ENCODE data around the gene LRMDA. TPM values are rescaled to one million over a fixed set of nuclear protein-coding genes. Genes with fewer than 3 reads are reported as not detected.

LRMDA gene
- total and polyA plus RNA-seq, 10 of the 15 experiments (the other 5 are each of a cell fraction or from before 2014, with no cell fraction given), result 0.07 to 0.54 (median 0.29) TPM; not detected in 4

DNA sequence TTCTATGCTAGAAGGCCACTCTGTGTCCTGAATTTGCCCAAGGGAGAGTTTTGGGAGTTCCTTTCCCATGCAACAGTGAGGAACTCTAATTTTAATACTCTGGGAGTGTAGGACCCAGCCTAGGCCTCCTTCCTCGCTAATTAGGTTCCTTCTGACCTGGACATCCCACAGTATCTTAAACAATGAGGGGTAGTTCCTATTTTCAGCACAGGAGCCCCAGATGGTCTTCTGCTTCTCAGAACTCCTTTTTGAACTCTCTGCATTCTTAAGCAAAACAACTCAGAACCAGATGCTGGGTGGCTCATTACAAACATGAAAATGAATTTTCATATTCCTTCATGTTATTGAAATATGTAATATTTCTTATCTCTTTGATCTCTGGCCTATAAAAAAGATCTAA, 116.9 kb downstream of the LRMDA start:
- RAD21 ChIA-PET (ENCODE audit: unreplicated experiment), result no interaction called here
- Histone ChIP-seq H3K27me3 (replicated peaks in 1 of 2; ENCODE audit: control insufficient read depth in 2 of 2, insufficient read depth in 2 of 2, low read length in 1 of 2) (no peaks in the 10 kb centered on the region), H3K36me3 (ENCODE audit: control insufficient read depth in 2 of 2, insufficient read depth in 2 of 2, low read length in 1 of 2) (no peaks in the 10 kb centered on the region), H3K9me3 (replicated peaks; ENCODE audit: control insufficient read depth, insufficient read depth, low read length) (no peaks in the 10 kb centered on the region; the same call in 2 of the 3 replicates), H3K4me2 (ENCODE audit: control insufficient read depth, insufficient read depth) (no peak overlapping the region), H3K9ac (ENCODE audit: control insufficient read depth, insufficient read depth, low read length) (no peak overlapping the region), H3K27ac (ENCODE audit: control insufficient read depth, insufficient read depth) (no peak overlapping the region), H3K79me2 (ENCODE audit: control insufficient read depth, insufficient read depth, low read length) (no peaks in the 10 kb centered on the region), H3K4me1 (ENCODE audit: control insufficient read depth, insufficient read depth, low read length) (no peaks in the 10 kb centered on the region), H3K4me3 (no peak overlapping the region), H2AFZ (ENCODE audit: control insufficient read depth, low read depth, low read length) (no peak overlapping the region), H4K20me1 (ENCODE audit: control insufficient read depth, insufficient read depth) (no peaks in the 10 kb centered on the region)
- DNase-seq (ENCODE audit: low read depth, low spot score), result no peak
- POLR2A ChIA-PET, result interaction anchor here (0.9 kb wide), 1 partner anchor 21 kb away, joined by 3 read pairs; no protein-coding TSS in a partner anchor
- ATAC-seq, result peak; percentile 14; the same call in 1 of the 3 replicates
- in situ Hi-C loops (cut with MboI), result no loop called here
- no peak for FAIRE-seq
- CTCF ChIA-PET, result no interaction called here
- intact Hi-C loops (cut with micrococcal nuclease; ENCODE audit: unreplicated experiment), result no loop called here
- no TSS peak for BruUV-seq (replicated peaks)
- WGBS (ENCODE audit: insufficient coverage, insufficient replicate concordance, low lambda C conversion rate, missing lambda C conversion rate), result 0% methylated on average over 1 of the region's 1 CpG
- SMC1A ChIA-PET (ENCODE audit: uncharacterized antibody, unreplicated experiment), result interaction anchor here (1.0 to 4.9 kb wide), 3 partner anchors 36 to 146 kb away, joined by 3 to 30 read pairs (median 4); partner anchors contain the start of gene ZNF503
- TF ChIP-seq YBX1 (IDR thresholded peaks at IDR 0.05) (no peak), ESRRA (IDR thresholded peaks at IDR 0.05; ENCODE audit: low read length) (no peak), NFYB (IDR thresholded peaks at IDR 0.05; ENCODE audit: insufficient read depth, low read depth, low read length) (no peak), IRF4 (IDR thresholded peaks at IDR 0.05; ENCODE audit: low read depth, low read length) (no peak), BCL11A (IDR thresholded peaks at IDR 0.05; ENCODE audit: low read depth, low read length) (no peak), ZZZ3 (IDR thresholded peaks at IDR 0.05; ENCODE audit: control insufficient read depth, insufficient read length, low read depth) (no peak), CHD1 (IDR thresholded peaks at IDR 0.05; ENCODE audit: low read depth, low read length) (no peak), ZNF687 (IDR thresholded peaks at IDR 0.05) (no peak), RAD21 (IDR thresholded peaks at IDR 0.05; ENCODE audit: insufficient read depth, low read depth, low read length) (no peak), BHLHE40 (IDR thresholded peaks at IDR 0.05; ENCODE audit: borderline replicate concordance in 1 of 2, low read depth in 2 of 2, low read length in 1 of 2) (no peak), ZNF274 (IDR thresholded peaks at IDR 0.05; ENCODE audit: insufficient read depth, insufficient read length) (no peak), TARDBP (IDR thresholded peaks at IDR 0.05; ENCODE audit: borderline replicate concordance) (no peak), ETV6 (conservative IDR thresholded peaks at IDR 0.05 in 1 of 2, IDR thresholded peaks at IDR 0.05 in 1 of 2; ENCODE audit: borderline replicate concordance in 1 of 2, low read depth in 1 of 2) (no peak), RELB (IDR thresholded peaks at IDR 0.05; ENCODE audit: low read depth) (no peak), IKZF2 (IDR thresholded peaks at IDR 0.05) (no peak)
- TF ChIP-seq, protein P1, sequence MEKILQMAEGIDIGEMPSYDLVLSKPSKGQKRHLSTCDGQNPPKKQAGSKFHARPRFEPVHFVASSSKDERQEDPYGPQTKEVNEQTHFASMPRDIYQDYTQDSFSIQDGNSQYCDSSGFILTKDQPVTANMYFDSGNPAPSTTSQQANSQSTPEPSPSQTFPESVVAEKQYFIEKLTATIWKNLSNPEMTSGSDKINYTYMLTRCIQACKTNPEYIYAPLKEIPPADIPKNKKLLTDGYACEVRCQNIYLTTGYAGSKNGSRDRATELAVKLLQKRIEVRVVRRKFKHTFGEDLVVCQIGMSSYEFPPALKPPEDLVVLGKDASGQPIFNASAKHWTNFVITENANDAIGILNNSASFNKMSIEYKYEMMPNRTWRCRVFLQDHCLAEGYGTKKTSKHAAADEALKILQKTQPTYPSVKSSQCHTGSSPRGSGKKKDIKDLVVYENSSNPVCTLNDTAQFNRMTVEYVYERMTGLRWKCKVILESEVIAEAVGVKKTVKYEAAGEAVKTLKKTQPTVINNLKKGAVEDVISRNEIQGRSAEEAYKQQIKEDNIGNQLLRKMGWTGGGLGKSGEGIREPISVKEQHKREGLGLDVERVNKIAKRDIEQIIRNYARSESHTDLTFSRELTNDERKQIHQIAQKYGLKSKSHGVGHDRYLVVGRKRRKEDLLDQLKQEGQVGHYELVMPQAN (conservative IDR thresholded peaks at IDR 0.05), result no peak

All from GM12878 (cell line).